H1 (cell line): ENCODE results near the gene CST9L. TPM values are rescaled to one million over a fixed set of nuclear protein-coding genes. Genes with fewer than 3 reads are reported as not detected.

Experiments
- CTCF ChIA-PET: fragments of 300-600 bp; sonication (Branson Sonifier 250); formaldehyde crosslinking; loops from one replicate; lab custom pipeline; 2021; ENCODE audit not compliant: partially characterized antibody; lab: Charles Lee
- POLR2A ChIA-PET: fragments of 300-600 bp; sonication (Branson Sonifier 250); formaldehyde crosslinking; loops from one replicate; lab custom pipeline; 2021; ENCODE audit warnings: inconsistent platforms; ENCODE audit not compliant: partially characterized antibody; lab: Charles Lee
- DNase-seq, 2 experiments: peaks; one replicate each; pipeline versions ENCODE4 v3.0.0 to v3.0.0-alpha.2; 2010 to 2022; ENCODE audit warnings: low spot score in 2 of 2, low read depth in 1 of 2, mixed read lengths in 1 of 2
- FAIRE-seq: peaks from 2 replicates; lab custom pipeline; 2011; peaks lifted over from hg19 to GRCh38; lab: Jason Lieb, UNC
- H2AFZ ChIP-seq: 2 replicates; pipeline ENCODE4 v1.8.1; 2012; ENCODE audit warnings: low read length, inconsistent platforms
- H2AK5ac ChIP-seq: 2 replicates; pipeline ENCODE4 v1.6.1; 2013; ENCODE audit warnings: low read depth, low read length
- H2BK120ac ChIP-seq: replicated peaks from 2 replicates; pipeline ENCODE3; 2013; ENCODE audit warnings: low read depth, low read length, inconsistent platforms
- H2BK12ac ChIP-seq: 2 replicates; pipeline ENCODE4 v1.6.1; 2013; ENCODE audit warnings: low read depth, low read length
- H2BK15ac ChIP-seq: 2 replicates; pipeline ENCODE4 v1.6.1; 2013; ENCODE audit warnings: low read length
- H2BK20ac ChIP-seq: 2 replicates; pipeline ENCODE4 v1.6.1; 2013; ENCODE audit warnings: low read length
- H2BK5ac ChIP-seq: 2 replicates; pipeline ENCODE4 v1.6.1; 2013; ENCODE audit warnings: low read depth, low read length
- H3K14ac ChIP-seq: 2 replicates; pipeline ENCODE4 v1.6.1; 2013; ENCODE audit warnings: inconsistent platforms; ENCODE audit not compliant: insufficient read length
- H3K18ac ChIP-seq: 2 replicates; pipeline ENCODE4 v1.6.1; 2013; ENCODE audit warnings: low read length; ENCODE audit errors: extremely low read depth
- H3K23ac ChIP-seq: 2 replicates; pipeline ENCODE4 v1.6.1; 2013; ENCODE audit warnings: inconsistent platforms; ENCODE audit not compliant: insufficient read length
- H3K23me2 ChIP-seq: 2 replicates; pipeline ENCODE4 v1.6.1; 2013; ENCODE audit warnings: low read depth, low read length
- H3K27ac ChIP-seq: 2 replicates; pipeline ENCODE4 v1.6.1; 2011; ENCODE audit warnings: low read depth, low read length, inconsistent platforms
- H3K27me3 ChIP-seq, 4 experiments: replicated peaks in 1 of 4; 1 replicate in 1 of 4; 2 replicates in 3 of 4; pipeline versions ENCODE4 v1.6.1 to v1.8.1; 2011 to 2013; ENCODE audit warnings: low read length in 3 of 4, mild to moderate bottlenecking in 3 of 4, inconsistent platforms in 2 of 4, mixed read lengths in 2 of 4, moderate library complexity in 1 of 4; ENCODE audit not compliant: control insufficient read depth in 3 of 4, insufficient read depth in 3 of 4; ENCODE audit errors: extremely low read depth in 1 of 4
- H3K36me3 ChIP-seq, 4 experiments: 2 replicates each; pipeline versions ENCODE4 v1.6.1 to v1.8.1; 2011 to 2013; ENCODE audit warnings: mild to moderate bottlenecking in 4 of 4, low read length in 3 of 4, moderate library complexity in 2 of 4, control low read depth in 1 of 4, inconsistent platforms in 1 of 4; ENCODE audit not compliant: insufficient read depth in 4 of 4, control insufficient read depth in 2 of 4
- H3K4ac ChIP-seq: replicated peaks from 2 replicates; pipeline ENCODE3; 2013; ENCODE audit warnings: low read length, low read depth, mixed read lengths, inconsistent platforms; ENCODE audit not compliant: insufficient read length
- H3K4me1 ChIP-seq, 4 experiments: replicated peaks in 1 of 4; 1 replicate in 1 of 4; 2 replicates in 3 of 4; pipeline versions ENCODE4 v1.6.1 to v1.8.1; 2011 to 2013; ENCODE audit warnings: low read length in 3 of 4, inconsistent platforms in 2 of 4, mixed read lengths in 1 of 4; ENCODE audit not compliant: insufficient read depth in 4 of 4, control insufficient read depth in 3 of 4
- H3K4me2 ChIP-seq, 2 experiments: 2 replicates each; pipeline versions ENCODE4 v1.6.1 to v1.8.1; 2011 to 2013; ENCODE audit warnings: low read depth in 2 of 2, low read length in 2 of 2, control low read depth in 1 of 2, inconsistent platforms in 1 of 2, mild to moderate bottlenecking in 1 of 2; ENCODE audit not compliant: insufficient read depth in 1 of 2
- H3K4me3 ChIP-seq, 4 experiments: fragments of 200-600, 300-600 bp in 1 of 4; sonication (generic), shearing (Covaris generic), sonication (Bioruptor Twin) in 1 of 4; 2 replicates each; pipeline versions ENCODE4 v1.5.1 to v1.8.1; 2011 to 2016; ENCODE audit warnings: low read length in 4 of 4, low read depth in 3 of 4, control low read depth in 2 of 4, inconsistent platforms in 2 of 4, mild to moderate bottlenecking in 2 of 4, mixed read lengths in 1 of 4, moderate library complexity in 1 of 4; ENCODE audit not compliant: insufficient read depth in 2 of 4; ENCODE audit errors: extremely low read depth in 1 of 4
- H3K56ac ChIP-seq: replicated peaks from 2 replicates; pipeline ENCODE3; 2013; ENCODE audit warnings: low read depth, mild to moderate bottlenecking, mixed read lengths, low read length, inconsistent platforms; ENCODE audit not compliant: insufficient read length
- H3K79me1 ChIP-seq: 2 replicates; pipeline ENCODE4 v1.6.1; 2013; ENCODE audit warnings: low read depth, low read length, control low read depth
- H3K79me2 ChIP-seq, 2 experiments: 2 replicates each; pipeline versions ENCODE4 v1.6.1 to v1.8.1; 2012 to 2013; ENCODE audit warnings: low read length in 2 of 2, mild to moderate bottlenecking in 2 of 2, inconsistent platforms in 1 of 2; ENCODE audit not compliant: insufficient read depth in 2 of 2, control insufficient read depth in 1 of 2
- H3K9ac ChIP-seq, 4 experiments: replicated peaks in 1 of 4; 1 replicate in 1 of 4; 2 replicates in 3 of 4; pipeline versions ENCODE4 v1.6.1 to v1.8.1; 2011 to 2013; ENCODE audit warnings: low read depth in 3 of 4, low read length in 3 of 4, control low read depth in 2 of 4, mild to moderate bottlenecking in 2 of 4, moderate library complexity in 2 of 4, inconsistent platforms in 1 of 4; ENCODE audit errors: extremely low read depth in 1 of 4
- H3K9me3 ChIP-seq, 2 experiments: 2 replicates each; pipeline versions ENCODE4 v1.6.1 to v1.8.1; 2012 to 2013; ENCODE audit warnings: mild to moderate bottlenecking in 2 of 2, moderate library complexity in 2 of 2, control low read depth in 1 of 2, inconsistent platforms in 1 of 2, low read depth in 1 of 2, low read length in 1 of 2, mixed read lengths in 1 of 2; ENCODE audit not compliant: insufficient read depth in 2 of 2
- H4K20me1 ChIP-seq, 2 experiments: replicated peaks in 1 of 2; 2 replicates each; pipeline versions ENCODE3 to v1.8.1; 2011 to 2013; ENCODE audit warnings: inconsistent platforms in 2 of 2, low read length in 2 of 2, mild to moderate bottlenecking in 1 of 2; ENCODE audit not compliant: insufficient read depth in 2 of 2, control insufficient read depth in 1 of 2
- H4K5ac ChIP-seq: 2 replicates; pipeline ENCODE4 v1.6.1; 2013; ENCODE audit warnings: low read length, low read depth, mixed read lengths, inconsistent platforms; ENCODE audit not compliant: insufficient read length
- H4K8ac ChIP-seq: 2 replicates; pipeline ENCODE4 v1.8.0; 2013; ENCODE audit warnings: mild to moderate bottlenecking, moderate library complexity, low read length, inconsistent platforms; ENCODE audit not compliant: insufficient read depth; ENCODE audit errors: extremely low read depth
- H4K91ac ChIP-seq: replicated peaks from 2 replicates; pipeline ENCODE3; 2013; ENCODE audit warnings: low read length, mixed read lengths, inconsistent platforms; ENCODE audit not compliant: insufficient read length
- ASH2L ChIP-seq: fragments of 200-600, 300-600 bp; sonication (generic); IDR thresholded peaks from one replicate; pipeline ENCODE4 v1.7.1; 2017; ENCODE audit warnings: low read length
- GTF2F1 ChIP-seq: IDR thresholded peaks from 2 replicates; pipeline ENCODE4 v1.6.1; 2012; ENCODE audit warnings: low read depth, low read length, improper control_type of control experiment, borderline replicate concordance
- POU5F1 ChIP-seq: IDR thresholded peaks from 2 replicates; pipeline ENCODE4 v1.6.1; 2011; ENCODE audit warnings: low read depth, mild to moderate bottlenecking, low read length, moderate library complexity
- RBBP5 ChIP-seq: IDR thresholded peaks from 2 replicates; pipeline ENCODE4 v1.7.1; 2012; ENCODE audit warnings: low read depth, mild to moderate bottlenecking, inconsistent platforms, low read length, moderate library complexity, borderline replicate concordance
- TEAD4 ChIP-seq: IDR thresholded peaks from 2 replicates; pipeline ENCODE4 v1.6.1; 2012; ENCODE audit warnings: low read depth, low read length, inconsistent platforms, mixed read lengths
- WGBS, 2 experiments: shearing (Covaris generic) in 1 of 2; methylation state at CpG; one replicate each; pipeline versions ENCODE4 v1.1.6 to v1.1.7; 2013 to 2015; ENCODE audit warnings: low lambda C conversion rate in 2 of 2, mixed read lengths in 2 of 2, inconsistent platforms in 1 of 2, low coverage in 1 of 2, missing lambda C conversion rate in 1 of 2; ENCODE audit not compliant: insufficient replicate concordance in 2 of 2, insufficient coverage in 1 of 2, insufficient read length in 1 of 2; ENCODE audit errors: extremely low coverage in 1 of 2, missing lambda C conversion rate in 1 of 2; 5-methylcytosine and 5-hydroxymethylcytosine counted together
- polyA plus RNA-seq, 7 experiments: library from polyadenylated mRNA; depleted of rRNA in 3 of 7; stranded (reverse) in 5 of 7; unstranded in 2 of 7; fragments of >200 nt in 5 of 7; fragments of 200-250 nt in 2 of 7; gene quantifications; 1 replicate in 5 of 7; 2 replicates in 1 of 7; 4 replicates in 1 of 7; pipeline versions ENCODE4 v1.2.1 to v1.2.3, GENCODE V29; 2011 to 2013; ENCODE audit warnings: missing spikeins in 2 of 7, mixed read lengths in 2 of 7
- total RNA-seq: library from RNA; stranded (reverse); fragmentation: NEBNext Ultra II Directional; extraction: Animal tissue kit (Norgen Biotek cat#: 25700); gene quantifications from 2 replicates; pipeline ENCODE4 v1.2.1, GENCODE V29; 2021

The CST9L gene
- total and polyA plus RNA-seq, 2 of the 8 experiments (the other 6 are each of a cell fraction or from before 2014, with no cell fraction given), result not detected

DNA sequence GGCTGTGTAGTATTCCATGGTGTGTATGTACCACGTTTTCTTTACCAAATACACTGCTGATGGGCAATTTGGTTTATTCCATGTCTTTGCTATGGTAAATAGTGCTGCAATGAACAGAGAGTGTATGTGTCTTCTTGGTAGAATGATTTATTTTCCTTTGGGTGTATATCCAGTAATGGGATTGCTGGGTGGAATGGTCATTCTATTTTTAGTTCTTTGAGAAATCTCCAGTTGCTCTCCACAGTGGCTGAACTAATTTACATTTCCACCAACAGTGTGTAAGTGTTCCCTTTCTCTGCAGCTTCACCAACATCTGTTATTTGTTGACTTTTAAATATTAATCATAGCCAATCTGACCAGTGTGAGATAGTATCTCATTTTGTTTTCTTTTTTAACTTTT lies 13.9 kb downstream of the CST9L start:
- Histone ChIP-seq H3K4ac (no peak overlapping the region), H2BK20ac (no peak overlapping the region), H4K91ac (no peak overlapping the region), H2AFZ (no peak overlapping the region), H3K4me3 (no peak overlapping the region), H2AK5ac (no peak overlapping the region), H3K23ac (no peak overlapping the region), H4K5ac (no peak overlapping the region), H2BK12ac (no peak overlapping the region), H3K18ac (no peak overlapping the region), H4K8ac (no peak overlapping the region), H3K4me2 (no peak overlapping the region), H3K4me1 (no peaks in the 10 kb centered on the region), H3K9me3 (peaks cover 0 to 3% of the 10 kb centered on the region in 2 experiments; a peak in 1 of 4 replicates), H2BK120ac (no peak overlapping the region), H2BK5ac (no peak overlapping the region), H2BK15ac (no peak overlapping the region), H3K23me2 (no peaks in the 10 kb centered on the region), H3K14ac (no peak overlapping the region), H3K27ac (no peak overlapping the region), H3K79me2 (no peaks in the 10 kb centered on the region), H3K56ac (no peak overlapping the region), H3K9ac (no peak overlapping the region), H3K27me3 (no peaks in the 10 kb centered on the region), H4K20me1 (no peaks in the 10 kb centered on the region), H3K79me1 (no peaks in the 10 kb centered on the region), H3K36me3 (no peaks in the 10 kb centered on the region)
- CTCF ChIA-PET, result interaction anchor here (3.1 kb wide), 1 partner anchor 112 kb away, joined by 9 read pairs; no protein-coding TSS in a partner anchor
- TF ChIP-seq TEAD4, result no peak
- no peak for TF ChIP-seq ASH2L
- TF ChIP-seq GTF2F1, result no peak
- no peak for TF ChIP-seq RBBP5
- TF ChIP-seq POU5F1, result no peak
- POLR2A ChIA-PET, result no interaction called here
- FAIRE-seq (no peak), DNase-seq (no peak)
- 90% methylated on average over 1 of the region's 1 CpG; no CpG with 5 or more reads in 1 of the 2 experiments for WGBS, 2 experiments
